SK-N-SH treated with all-trans-retinoic acid at 6 μM for 48 hours (cell line): ENCODE measurements around the gene RBM38.

Experiments
- ATAC-seq: fragments of 200-7000 bp; cut with Tn5 transposase; 3 replicates; pipeline ENCODE4 v1.9.1; 2020; ENCODE audit warnings: mild to moderate bottlenecking, moderate library complexity
- BACH2 ChIP-seq: fragments of 250-450 bp; sonication (Bioruptor Pico); IDR thresholded peaks from 2 replicates; pipeline ENCODE4 v1.9.0; 2021; ENCODE audit warnings: mild to moderate bottlenecking, borderline replicate concordance
- CREB5 ChIP-seq: fragments of 250-450 bp; sonication (Bioruptor Pico); IDR thresholded peaks from 2 replicates; pipeline ENCODE4 v1.5.1; 2020; ENCODE audit warnings: low read depth, mild to moderate bottlenecking, moderate library complexity
- CSRNP3 ChIP-seq: fragments of 250-450 bp; sonication (Bioruptor Pico); IDR thresholded peaks from 2 replicates; pipeline ENCODE4 v1.5.1; 2021; ENCODE audit warnings: mild to moderate bottlenecking, moderate library complexity
- ESRRG ChIP-seq: fragments of 250-450 bp; sonication (Bioruptor Pico); IDR thresholded peaks from 2 replicates; pipeline ENCODE4 v1.6.1; 2021; ENCODE audit warnings: mild to moderate bottlenecking
- ISL1 ChIP-seq: fragments of 250-450 bp; sonication (Bioruptor Pico); IDR thresholded peaks from 2 replicates; pipeline ENCODE4 v2.1.2; 2022; ENCODE audit warnings: mild to moderate bottlenecking, moderate library complexity
- OSR1 ChIP-seq: fragments of 250-450 bp; sonication (Bioruptor Pico); IDR thresholded peaks from 2 replicates; pipeline ENCODE4 v1.8.0; 2022; ENCODE audit warnings: moderate library complexity, mild to moderate bottlenecking, inconsistent platforms
- PATZ1 ChIP-seq: fragments of 250-450 bp; sonication (Bioruptor Pico); IDR thresholded peaks from 2 replicates; pipeline ENCODE4 v1.8.0; 2020; ENCODE audit warnings: mild to moderate bottlenecking, moderate library complexity, borderline replicate concordance
- RARB ChIP-seq: fragments of 250-450 bp; sonication (Bioruptor Pico); IDR thresholded peaks from 2 replicates; pipeline ENCODE4 v1.8.0; 2021; ENCODE audit warnings: mild to moderate bottlenecking, moderate library complexity
- TCF4 ChIP-seq: fragments of 250-450 bp; sonication (Bioruptor Pico); IDR thresholded peaks from 2 replicates; pipeline ENCODE4 v1.8.0; 2021; ENCODE audit warnings: mild to moderate bottlenecking, moderate library complexity, borderline replicate concordance
- TOX ChIP-seq: fragments of 250-450 bp; sonication (Bioruptor Pico); IDR thresholded peaks from 2 replicates; pipeline ENCODE4 v1.8.0; 2021; ENCODE audit warnings: mild to moderate bottlenecking, moderate library complexity, borderline replicate concordance
- TSHZ2 ChIP-seq: fragments of 250-450 bp; sonication (Bioruptor Pico); IDR thresholded peaks from 2 replicates; pipeline ENCODE4 v1.5.0; 2020; ENCODE audit warnings: mild to moderate bottlenecking, moderate library complexity
- ZFP3 ChIP-seq: fragments of 250-450 bp; sonication (Bioruptor Pico); IDR thresholded peaks from 2 replicates; pipeline ENCODE4 v1.5.0; 2020; ENCODE audit warnings: mild to moderate bottlenecking, moderate library complexity
- ZFP30 ChIP-seq: fragments of 450-650 bp; formaldehyde crosslinking; IDR thresholded peaks from 2 replicates; pipeline ENCODE4 v1.5.0; 2022; ENCODE audit warnings: mild to moderate bottlenecking, moderate library complexity
- ZNF565 ChIP-seq: fragments of 450-650 bp; formaldehyde crosslinking; conservative IDR thresholded peaks from 2 replicates; pipeline ENCODE4 v1.5.0; 2020; ENCODE audit warnings: low read depth, mild to moderate bottlenecking, moderate library complexity
- ZNF70 ChIP-seq: fragments of 450-650 bp; formaldehyde crosslinking; IDR thresholded peaks from 2 replicates; pipeline ENCODE4 v1.5.0; 2020; ENCODE audit warnings: mild to moderate bottlenecking, moderate library complexity
- ZNF8 ChIP-seq: fragments of 450-650 bp; formaldehyde crosslinking; IDR thresholded peaks from 2 replicates; pipeline ENCODE4 v1.5.0; 2020; ENCODE audit warnings: mild to moderate bottlenecking, moderate library complexity
- TF ChIP-seq, protein P1 (sequence below): fragments of 250-450 bp; sonication (Bioruptor Pico); IDR thresholded peaks from 2 replicates; pipeline ENCODE4 v1.8.0; 2021; ENCODE audit warnings: low read depth, mild to moderate bottlenecking, moderate library complexity, borderline replicate concordance

The RBM38 gene

DNA sequence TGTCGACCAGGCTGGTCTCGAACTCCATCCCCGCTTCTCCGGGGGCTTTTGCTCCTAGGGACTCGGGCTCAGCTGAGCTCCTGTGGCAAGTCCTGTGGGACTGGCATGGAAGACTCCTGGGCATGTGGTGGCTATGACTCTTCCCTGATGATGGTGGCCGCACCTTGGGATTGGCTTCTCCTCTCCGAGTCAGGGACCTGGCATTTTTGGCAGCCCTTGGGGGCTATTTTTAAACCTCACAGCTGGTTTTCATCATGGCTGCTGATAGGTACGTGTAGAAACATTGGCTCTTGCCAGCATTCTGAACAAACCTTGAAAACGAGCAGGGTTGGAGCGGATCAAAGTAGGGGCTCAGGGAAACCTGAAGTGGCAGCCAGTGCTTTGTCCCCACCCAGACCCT lies 54.1 kb downstream of the RBM38 start:
- TF ChIP-seq ESRRG (CRISPR knock-in tag) (no peak), TCF4 (CRISPR knock-in tag) (no peak), TOX (CRISPR knock-in tag) (no peak), ISL1 (CRISPR knock-in tag) (no peak), ZNF70 (CRISPR knock-in tag) (no peak), OSR1 (CRISPR knock-in tag) (no peak)

DNA sequence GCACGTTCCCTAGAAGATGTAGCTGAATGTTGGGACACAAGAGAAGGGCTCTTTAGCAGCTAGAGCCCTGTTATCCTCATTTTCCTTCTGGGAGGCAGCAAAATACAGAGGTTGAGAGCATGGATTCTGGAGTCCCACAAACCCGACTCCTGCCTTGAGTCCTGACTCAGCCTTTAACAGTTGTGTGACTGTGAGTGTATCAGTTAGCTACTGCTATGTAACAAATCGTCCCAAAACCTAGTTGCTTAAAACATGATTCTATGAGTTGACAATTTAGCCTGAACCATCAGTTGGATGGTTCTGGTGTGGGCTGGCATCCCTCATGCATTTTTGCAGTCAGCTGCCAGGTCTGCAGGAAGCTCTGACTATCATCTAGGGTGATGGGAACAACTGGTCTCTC lies 54.6 kb downstream of the RBM38 start:
- TF ChIP-seq, protein P1, sequence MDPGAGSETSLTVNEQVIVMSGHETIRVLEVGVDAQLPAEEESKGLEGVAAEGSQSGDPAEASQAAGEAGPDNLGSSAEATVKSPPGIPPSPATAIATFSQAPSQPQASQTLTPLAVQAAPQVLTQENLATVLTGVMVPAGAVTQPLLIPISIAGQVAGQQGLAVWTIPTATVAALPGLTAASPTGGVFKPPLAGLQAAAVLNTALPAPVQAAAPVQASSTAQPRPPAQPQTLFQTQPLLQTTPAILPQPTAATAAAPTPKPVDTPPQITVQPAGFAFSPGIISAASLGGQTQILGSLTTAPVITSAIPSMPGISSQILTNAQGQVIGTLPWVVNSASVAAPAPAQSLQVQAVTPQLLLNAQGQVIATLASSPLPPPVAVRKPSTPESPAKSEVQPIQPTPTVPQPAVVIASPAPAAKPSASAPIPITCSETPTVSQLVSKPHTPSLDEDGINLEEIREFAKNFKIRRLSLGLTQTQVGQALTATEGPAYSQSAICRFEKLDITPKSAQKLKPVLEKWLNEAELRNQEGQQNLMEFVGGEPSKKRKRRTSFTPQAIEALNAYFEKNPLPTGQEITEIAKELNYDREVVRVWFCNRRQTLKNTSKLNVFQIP = no peak
- TF ChIP-seq ZFP3 (CRISPR knock-in tag) (no peak), RARB (CRISPR knock-in tag) (no peak), ZNF70 (CRISPR knock-in tag) (no peak)
- ATAC-seq = no peak

More for the DNA sequence above, 54.1 kb downstream of the RBM38 start:
- ATAC-seq = peak; percentile 60

GRCh38 chr20:57448764-57449354 lies 57.7 kb downstream of the RBM38 start:
- TF ChIP-seq TCF4 (CRISPR knock-in tag) (no peak), ISL1 (CRISPR knock-in tag) (no peak), CSRNP3 (no peak), TSHZ2 (no peak), ZNF70 (CRISPR knock-in tag) (no peak)
- no peak for ATAC-seq

- no peak for ATAC-seq
- TF ChIP-seq ZNF70 (CRISPR knock-in tag) = no peak
- TF ChIP-seq, protein P1 = no peak
- TF ChIP-seq ZNF8 (CRISPR knock-in tag) = no peak
- TF ChIP-seq ZFP30 = no peak
- TF ChIP-seq ZNF565 (CRISPR knock-in tag) = no peak
- TF ChIP-seq TSHZ2 = no peak
- TF ChIP-seq TOX (CRISPR knock-in tag) = no peak
- TF ChIP-seq PATZ1 (CRISPR knock-in tag) = no peak
- no peak for TF ChIP-seq CREB5 (CRISPR knock-in tag)
- TF ChIP-seq BACH2 (CRISPR knock-in tag) = no peak
- no peak for TF ChIP-seq TCF4 (CRISPR knock-in tag)
- no peak for TF ChIP-seq ISL1 (CRISPR knock-in tag)
These were observed 58.5 kb downstream of the RBM38 start for GRCh38 chr20:57449398-57450354.
